Natural killer cell (primary cell): ENCODE results near the gene NUP88. TPM values are rescaled to one million over a fixed set of nuclear protein-coding genes. Genes with fewer than 3 reads are reported as not detected.

Experiments
- ATAC-seq, 3 donors: fragments of 150-1000 bp in 2 of 3; fragments of 200-7000 bp in 1 of 3; cut with Tn5 transposase; 1 replicate in 1 of 3; 2 replicates in 2 of 3; pipeline ENCODE4 v1.10.0; 2021; ENCODE audit warnings: mild to moderate bottlenecking in 2 of 3, moderate library complexity in 2 of 3
- DNase-seq, 2 donors: peaks; one replicate each; pipeline versions ENCODE4 v3.0.0 to v3.0.0-alpha.2; 2013 to 2021; ENCODE audit warnings: mixed read lengths in 1 of 2
- H3K27ac ChIP-seq: one replicate; pipeline ENCODE4 v1.5.1; 2013; ENCODE audit warnings: mild to moderate bottlenecking, low read length
- H3K27me3 ChIP-seq: one replicate; pipeline ENCODE4 v1.6.1; 2013; ENCODE audit warnings: low read length; ENCODE audit not compliant: control insufficient read depth, insufficient read depth
- H3K36me3 ChIP-seq: one replicate; pipeline ENCODE4 v1.6.1; 2013; ENCODE audit warnings: low read length; ENCODE audit not compliant: control insufficient read depth, insufficient read depth
- H3K4me1 ChIP-seq: one replicate; pipeline ENCODE4 v1.6.1; 2013; ENCODE audit warnings: low read length; ENCODE audit not compliant: control insufficient read depth, insufficient read depth
- H3K4me3 ChIP-seq: one replicate; pipeline ENCODE4 v1.5.1; 2013; ENCODE audit warnings: low read length
- H3K9me3 ChIP-seq: one replicate; pipeline ENCODE4 v1.6.1; 2013; ENCODE audit warnings: low read length; ENCODE audit not compliant: control insufficient read depth, insufficient read depth
- H3K27ac Mint-ChIP-seq, 2 donors: one replicate each; pipeline ENCODE4 v1.8.0; 2022; ENCODE audit warnings: mild to moderate bottlenecking in 2 of 2, mixed read lengths in 2 of 2, moderate library complexity in 1 of 2
- H3K27me3 Mint-ChIP-seq, 2 donors: one replicate each; pipeline ENCODE4 v1.8.0; 2022; ENCODE audit warnings: low read depth in 2 of 2, mixed read lengths in 2 of 2
- H3K36me3 Mint-ChIP-seq: one replicate; pipeline ENCODE4 v1.8.0; 2022; ENCODE audit warnings: mixed read lengths
- H3K4me1 Mint-ChIP-seq, 2 donors: one replicate each; pipeline ENCODE4 v1.8.0; 2022; ENCODE audit warnings: mixed read lengths in 2 of 2
- H3K4me3 Mint-ChIP-seq: one replicate; pipeline ENCODE4 v1.8.0; 2022; ENCODE audit warnings: mild to moderate bottlenecking, moderate library complexity, mixed read lengths
- H3K9me3 Mint-ChIP-seq, 2 donors: one replicate each; pipeline ENCODE4 v1.8.0; 2022; ENCODE audit warnings: mixed read lengths in 2 of 2
- CTCF ChIP-seq: fragments of 200-600 bp; IDR thresholded peaks from one replicate; pipeline ENCODE4 v1.8.0; 2022; ENCODE audit warnings: antibody characterized with exemption
- WGBS: methylation state at CpG from one replicate; pipeline ENCODE4 v1.1.7; 2013; ENCODE audit warnings: missing lambda C conversion rate; ENCODE audit not compliant: insufficient coverage; 5-methylcytosine and 5-hydroxymethylcytosine counted together
- intact Hi-C: fragments of 100-400 bp; cut with micrococcal nuclease; formaldehyde crosslinking; loops from one replicate; pipeline ENCODE4 v1.14.2; 2022
- total RNA-seq, 4 donors: library from RNA; stranded (reverse); fragments of 120-200 nt in 1 of 4; gene quantifications; one replicate each; pipeline versions ENCODE4 v1.2.3 to v1.2.4, GENCODE V29; 2013 to 2022

The NUP88 gene
- total RNA-seq, 3 donors from 2014 or later (not counting 1 experiment from before 2014, with no cell fraction given): 112 to 136 (median 125) TPM

- Mint-ChIP-seq H3K27ac (peak overlapping the region; percentile 97), H3K27me3 (no peaks in the 10 kb centered on the region), H3K36me3 (no peaks in the 10 kb centered on the region), H3K4me3 (peak overlapping the region; percentile 99), H3K4me1 (peaks cover 25 to 27% of the 10 kb centered on the region in 2 donors), H3K9me3 (no peaks in the 10 kb centered on the region)
- no peak for TF ChIP-seq CTCF
- peak; percentile 40 to 89 for DNase-seq
- no peaks in the 10 kb centered on the region for H3K9me3 ChIP-seq
- peak overlapping the region; percentile 97 for H3K27ac ChIP-seq
- intact Hi-C loops: loop anchor here (1.0 to 5.0 kb wide), 4 partner anchors 20 to 472 kb away; partner anchors contain the start of genes C1QBP, DERL2, MIS12 and PFN1
- peaks cover 26% of the 10 kb centered on the region for H3K4me1 ChIP-seq
- ATAC-seq: peak; percentile 33 to 61 (median 38)
- no peaks in the 10 kb centered on the region for H3K27me3 ChIP-seq
- under 1% methylated on average over 26 of the region's 26 CpGs for WGBS
- H3K36me3 ChIP-seq: peaks cover 38% of the 10 kb centered on the region
- H3K4me3 ChIP-seq: peak overlapping the region; percentile 93
Measured at GRCh38 chr17:5418858-5419355, 555 bp downstream of the NUP88 start.

GRCh38 chr17:5416901-5417300 lies 2.6 kb downstream of the NUP88 start:
- 91% methylated on average over 2 of the region's 2 CpGs for WGBS
- H3K4me1 Mint-ChIP-seq: peaks cover 40% of the 10 kb centered on the region in 2 donors
- peaks cover 18% of the 10 kb centered on the region for H3K36me3 Mint-ChIP-seq
- H3K4me3 Mint-ChIP-seq: peak overlapping the region; percentile 65
- intact Hi-C loops: loop anchor here (5.0 kb wide), 1 partner anchor 470 kb away; the partner anchor contains the start of gene PFN1
- Histone ChIP-seq H3K4me1 (peaks cover 26% of the 10 kb centered on the region), H3K9me3 (no peaks in the 10 kb centered on the region), H3K27ac (no peak overlapping the region), H3K36me3 (peaks cover 42% of the 10 kb centered on the region), H3K27me3 (no peaks in the 10 kb centered on the region), H3K4me3 (no peak overlapping the region)
- ATAC-seq (no peak), DNase-seq (no peak)
- no peaks in the 10 kb centered on the region for H3K27me3 Mint-ChIP-seq
- H3K27ac Mint-ChIP-seq: peak overlapping the region in 1 of 2 donors; percentile 43
- H3K9me3 Mint-ChIP-seq: no peaks in the 10 kb centered on the region
- no peak for TF ChIP-seq CTCF

- WGBS: 83% methylated on average over 4 of the region's 4 CpGs
- ATAC-seq: no peak
- H3K36me3 Mint-ChIP-seq: peaks cover 31% of the 10 kb centered on the region
- no peak overlapping the region for H3K4me3 Mint-ChIP-seq
- no peak for DNase-seq
- H3K9me3 ChIP-seq: no peaks in the 10 kb centered on the region
- H3K4me1 Mint-ChIP-seq: peaks cover 28 to 36% of the 10 kb centered on the region in 2 donors
- H3K27me3 Mint-ChIP-seq: no peaks in the 10 kb centered on the region
- H3K36me3 ChIP-seq: peaks cover 67% of the 10 kb centered on the region
- no peak overlapping the region for H3K27ac ChIP-seq
- no peaks in the 10 kb centered on the region for H3K27me3 ChIP-seq
- H3K4me1 ChIP-seq: peaks cover 17% of the 10 kb centered on the region
- intact Hi-C loops: no loop called here
- no peak overlapping the region for H3K4me3 ChIP-seq
- no peak overlapping the region for H3K27ac Mint-ChIP-seq
- no peaks in the 10 kb centered on the region for H3K9me3 Mint-ChIP-seq
- no peak for TF ChIP-seq CTCF
Measured at GRCh38 chr17:5413682-5414081, 5.8 kb downstream of the NUP88 start.
